ENCODE results near the gene OCLN.
"Not testable (repeated sequence)": the region's sequence is repeated elsewhere in the genome, so short reads cannot be mapped to it uniquely, and the experiment has no call there.

Gene OCLN

DNA sequence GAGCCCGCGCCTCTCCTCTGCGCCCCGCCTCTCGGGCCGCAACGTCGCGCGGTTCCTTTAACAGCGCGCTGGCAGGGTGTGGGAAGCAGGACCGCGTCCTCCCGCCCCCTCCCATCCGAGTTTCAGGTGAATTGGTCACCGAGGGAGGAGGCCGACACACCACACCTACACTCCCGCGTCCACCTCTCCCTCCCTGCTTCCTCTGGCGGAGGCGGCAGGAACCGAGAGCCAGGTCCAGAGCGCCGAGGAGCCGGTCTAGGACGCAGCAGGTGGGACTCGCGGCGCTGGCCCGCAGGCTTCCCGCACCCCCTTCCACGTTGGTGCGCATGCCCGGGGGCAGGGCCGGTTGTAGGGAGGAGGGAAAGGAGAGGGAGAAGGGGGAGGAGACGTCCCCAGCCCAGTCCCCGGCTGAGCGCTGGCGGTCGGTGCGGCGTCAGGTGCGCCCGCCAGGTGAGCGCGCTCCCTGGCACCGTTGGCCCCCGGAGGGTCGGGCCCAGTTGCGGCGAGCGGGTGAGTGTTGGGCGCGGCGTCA, at the start of gene OCLN:
OCLN (plus strand) TSS at position 400 of the 532 bp plus-strand sequence. CDS start 11,455 bp downstream, outside the sequence.
- H3K27ac ChIP-seq (ENCODE audit: low read length): peak within 1 kb of the TSS; percentile 48

DNA sequence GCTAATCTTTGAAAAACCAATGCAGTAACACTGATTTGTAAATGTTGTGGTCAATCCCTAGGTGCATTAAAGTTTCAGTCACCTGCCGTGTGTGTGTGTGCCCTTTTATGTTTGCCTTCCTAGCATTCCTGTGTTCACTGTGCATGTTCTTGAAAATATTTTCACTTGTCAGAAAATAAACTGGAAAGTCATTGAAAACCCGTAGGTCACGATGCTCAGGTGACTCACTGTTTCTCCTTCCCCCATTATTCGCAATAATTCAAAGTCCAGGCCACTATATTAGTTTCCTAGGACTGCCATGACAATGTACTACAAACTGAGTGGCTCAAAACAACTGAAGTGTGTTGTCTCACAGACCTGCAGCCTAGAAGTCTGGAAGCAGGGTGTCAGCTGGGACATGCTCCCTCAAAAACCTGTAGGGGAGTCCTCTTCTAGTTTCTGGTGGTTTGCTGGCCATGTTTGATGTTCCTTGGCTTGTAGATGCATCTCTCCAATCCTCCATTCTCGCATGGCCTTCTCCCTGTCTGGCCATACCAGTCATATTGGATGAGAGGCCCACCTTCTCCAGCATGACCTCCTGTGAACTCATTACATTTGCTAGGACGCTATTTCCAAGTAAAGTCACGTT, 48.3 kb upstream of the OCLN start:
- H3K27me3 ChIP-seq (ENCODE audit: insufficient read depth, low read length): no peaks in the 10 kb centered on the region
- no peak overlapping the region for H3K27ac ChIP-seq (ENCODE audit: low read length)
- peaks cover 12% of the 10 kb centered on the region for H3K36me3 ChIP-seq (ENCODE audit: insufficient read depth, low read depth, low read length)
- no peaks in the 10 kb centered on the region for H3K9me3 ChIP-seq (ENCODE audit: insufficient read depth, low read depth, low read length)
- no peaks in the 10 kb centered on the region for H3K4me1 ChIP-seq (ENCODE audit: insufficient read depth, low read length)
- no peak overlapping the region for H3K9ac ChIP-seq (ENCODE audit: low read depth, low read length)
- no peak overlapping the region for H3K4me3 ChIP-seq (ENCODE audit: low read length)

More for the DNA sequence above, at the start of gene OCLN:
- no peaks in the 10 kb centered on the region for H3K9me3 ChIP-seq (ENCODE audit: insufficient read depth, low read depth, low read length)
- H3K4me3 ChIP-seq (ENCODE audit: low read length): peak within 1 kb of the TSS; percentile 79
- H3K27me3 ChIP-seq (ENCODE audit: insufficient read depth, low read length): peaks cover 21% of the 10 kb centered on the region; the same call in 1 of the 2 replicates
- peak within 1 kb of the TSS; percentile 87 for H3K9ac ChIP-seq (ENCODE audit: low read depth, low read length)
- peaks cover 8% of the 10 kb centered on the region; the same call in 1 of the 2 replicates for H3K4me1 ChIP-seq (ENCODE audit: insufficient read depth, low read length)
- no peaks in the 10 kb centered on the region for H3K36me3 ChIP-seq (ENCODE audit: insufficient read depth, low read depth, low read length)

- Histone ChIP-seq H3K36me3 (ENCODE audit: insufficient read depth, low read depth, low read length) (no peaks in the 10 kb centered on the region), H3K27me3 (ENCODE audit: insufficient read depth, low read length) (no peaks in the 10 kb centered on the region), H3K9me3 (ENCODE audit: insufficient read depth, low read depth, low read length) (no peaks in the 10 kb centered on the region), H3K27ac (ENCODE audit: low read length) (no peak overlapping the region), H3K4me1 (ENCODE audit: insufficient read depth, low read length) (no peaks in the 10 kb centered on the region), H3K4me3 (ENCODE audit: low read length) (no peak overlapping the region), H3K9ac (ENCODE audit: low read depth, low read length) (no peak overlapping the region)
These were observed 43.1 kb upstream of the OCLN start for GRCh38 chr5:69449511-69449910.

DNA sequence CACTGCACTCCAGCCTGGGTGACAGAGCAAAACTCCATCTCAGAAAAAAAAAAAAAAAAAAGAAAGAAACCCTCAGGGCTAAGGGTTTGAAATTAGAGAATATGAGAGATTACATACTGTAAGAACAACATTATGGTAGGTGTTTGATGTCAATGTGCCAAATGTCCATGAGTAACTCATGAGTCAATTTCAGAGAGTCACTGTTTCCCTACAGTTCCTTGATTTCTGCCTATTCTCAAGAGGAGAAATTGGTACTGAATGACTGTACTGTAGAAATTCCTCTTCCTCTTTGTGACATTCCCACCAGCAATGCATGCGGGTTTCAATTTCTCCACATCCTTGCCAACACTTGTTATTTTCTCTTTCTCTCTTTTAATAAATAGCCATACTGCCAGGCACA, 42.5 kb upstream of the OCLN start:
- no peak overlapping the region for H3K27ac ChIP-seq (ENCODE audit: low read length)
- H3K4me1 ChIP-seq (ENCODE audit: insufficient read depth, low read length): no peaks in the 10 kb centered on the region

DNA sequence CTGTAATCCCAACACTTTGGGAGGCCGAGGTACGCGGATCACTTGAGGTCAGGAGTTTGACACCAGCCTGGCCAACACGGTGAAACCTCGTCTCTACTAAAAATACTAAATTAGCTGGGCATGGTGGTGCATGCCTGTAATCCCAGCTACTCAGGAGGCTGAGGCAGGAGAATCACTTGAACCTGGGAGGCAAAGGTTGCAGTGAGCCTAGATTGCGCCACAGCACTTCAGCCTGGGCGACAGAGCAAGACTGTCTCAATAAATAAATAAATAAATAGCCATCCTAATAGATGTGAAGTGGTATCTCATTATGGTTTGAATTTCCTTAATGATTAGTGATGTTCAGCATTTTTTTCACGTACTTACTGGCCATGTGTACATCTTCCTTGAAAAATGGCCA, 42.1 kb upstream of the OCLN start:
- H3K9me3 ChIP-seq (ENCODE audit: insufficient read depth, low read depth, low read length); H3K9ac ChIP-seq (ENCODE audit: low read depth, low read length); H3K36me3 ChIP-seq (ENCODE audit: insufficient read depth, low read depth, low read length); H3K27ac ChIP-seq (ENCODE audit: low read length); H3K27me3 ChIP-seq (ENCODE audit: insufficient read depth, low read length); H3K4me1 ChIP-seq (ENCODE audit: insufficient read depth, low read length); H3K4me3 ChIP-seq (ENCODE audit: low read length): not testable (repeated sequence)

More for the DNA sequence above, 42.5 kb upstream of the OCLN start:
- Histone ChIP-seq H3K27me3 (ENCODE audit: insufficient read depth, low read length) (no peaks in the 10 kb centered on the region), H3K9me3 (ENCODE audit: insufficient read depth, low read depth, low read length) (no peaks in the 10 kb centered on the region), H3K4me3 (ENCODE audit: low read length) (no peak overlapping the region), H3K36me3 (ENCODE audit: insufficient read depth, low read depth, low read length) (no peaks in the 10 kb centered on the region), H3K9ac (ENCODE audit: low read depth, low read length) (no peak overlapping the region)

GRCh38 chr5:69451941-69452647, 40.5 kb upstream of the OCLN start:
- Histone ChIP-seq H3K27me3 (ENCODE audit: insufficient read depth, low read length) (no peaks in the 10 kb centered on the region), H3K36me3 (ENCODE audit: insufficient read depth, low read depth, low read length) (no peaks in the 10 kb centered on the region), H3K4me1 (ENCODE audit: insufficient read depth, low read length) (no peaks in the 10 kb centered on the region), H3K9ac (ENCODE audit: low read depth, low read length) (no peak overlapping the region), H3K9me3 (ENCODE audit: insufficient read depth, low read depth, low read length) (no peaks in the 10 kb centered on the region), H3K4me3 (ENCODE audit: low read length) (no peak overlapping the region), H3K27ac (ENCODE audit: low read length) (no peak overlapping the region)

DNA sequence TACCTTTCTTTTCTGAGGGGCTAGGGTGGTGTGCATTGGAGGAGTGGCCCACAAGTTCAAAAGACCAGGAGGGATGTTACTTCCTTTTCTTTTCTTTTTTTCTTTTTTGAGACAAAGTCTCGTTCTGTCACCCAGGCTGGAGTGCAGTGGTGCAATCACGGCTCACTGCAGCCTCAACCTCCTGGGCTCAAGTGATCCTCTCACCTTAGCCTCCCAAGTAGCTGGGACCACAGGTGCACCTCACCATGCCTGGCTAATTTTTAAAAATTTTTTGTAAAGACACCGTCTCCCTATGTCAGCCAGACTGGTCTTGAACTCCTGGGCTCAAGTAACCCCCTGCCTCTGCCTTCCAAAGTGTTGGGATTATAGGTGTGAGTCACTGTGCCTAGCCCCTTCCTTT, 39.1 kb upstream of the OCLN start:
- not testable (repeated sequence) for H3K36me3 ChIP-seq (ENCODE audit: insufficient read depth, low read depth, low read length); H3K27ac ChIP-seq (ENCODE audit: low read length); H3K9ac ChIP-seq (ENCODE audit: low read depth, low read length); H3K4me1 ChIP-seq (ENCODE audit: insufficient read depth, low read length); H3K9me3 ChIP-seq (ENCODE audit: insufficient read depth, low read depth, low read length); H3K27me3 ChIP-seq (ENCODE audit: insufficient read depth, low read length); H3K4me3 ChIP-seq (ENCODE audit: low read length)

GRCh38 chr5:69454460-69455249, 37.9 kb upstream of the OCLN start:
- H3K4me1 ChIP-seq (ENCODE audit: insufficient read depth, low read length): no peaks in the 10 kb centered on the region
- no peaks in the 10 kb centered on the region for H3K27me3 ChIP-seq (ENCODE audit: insufficient read depth, low read length)
- H3K36me3 ChIP-seq (ENCODE audit: insufficient read depth, low read depth, low read length): no peaks in the 10 kb centered on the region
- no peak overlapping the region for H3K4me3 ChIP-seq (ENCODE audit: low read length)
- H3K9ac ChIP-seq (ENCODE audit: low read depth, low read length): no peak overlapping the region
- no peak overlapping the region for H3K27ac ChIP-seq (ENCODE audit: low read length)
- H3K9me3 ChIP-seq (ENCODE audit: insufficient read depth, low read depth, low read length): no peaks in the 10 kb centered on the region

DNA sequence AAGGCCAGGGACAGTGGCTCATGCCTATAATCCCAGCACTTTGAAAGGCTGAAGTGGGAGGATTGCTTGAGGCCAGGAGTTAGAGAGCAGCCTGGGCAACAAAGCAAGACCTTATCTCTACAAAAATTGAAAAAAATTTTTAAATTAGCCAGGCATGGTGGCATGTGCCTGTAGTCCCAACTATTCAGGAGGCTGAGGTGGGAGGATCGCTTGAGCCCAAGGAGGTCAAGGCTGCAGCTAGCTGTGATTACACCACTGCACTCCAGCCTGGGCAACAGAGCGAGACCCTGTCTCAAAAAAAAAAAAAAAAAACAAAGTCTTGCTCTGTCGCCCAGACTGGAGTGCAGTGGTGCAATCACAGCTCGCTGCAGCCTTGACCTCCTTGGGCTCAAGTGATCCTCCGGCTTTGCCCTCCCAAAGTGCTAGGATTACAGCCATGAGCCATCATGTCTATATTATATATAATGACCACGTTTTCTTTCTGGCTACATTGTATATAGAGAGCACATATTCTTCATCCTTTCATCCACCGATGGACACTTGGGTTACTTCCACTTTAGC, 37.1 kb upstream of the OCLN start:
- not testable (repeated sequence) for H3K27ac ChIP-seq (ENCODE audit: low read length); H3K27me3 ChIP-seq (ENCODE audit: insufficient read depth, low read length); H3K36me3 ChIP-seq (ENCODE audit: insufficient read depth, low read depth, low read length); H3K9me3 ChIP-seq (ENCODE audit: insufficient read depth, low read depth, low read length); H3K4me3 ChIP-seq (ENCODE audit: low read length); H3K4me1 ChIP-seq (ENCODE audit: insufficient read depth, low read length); H3K9ac ChIP-seq (ENCODE audit: low read depth, low read length)

DNA sequence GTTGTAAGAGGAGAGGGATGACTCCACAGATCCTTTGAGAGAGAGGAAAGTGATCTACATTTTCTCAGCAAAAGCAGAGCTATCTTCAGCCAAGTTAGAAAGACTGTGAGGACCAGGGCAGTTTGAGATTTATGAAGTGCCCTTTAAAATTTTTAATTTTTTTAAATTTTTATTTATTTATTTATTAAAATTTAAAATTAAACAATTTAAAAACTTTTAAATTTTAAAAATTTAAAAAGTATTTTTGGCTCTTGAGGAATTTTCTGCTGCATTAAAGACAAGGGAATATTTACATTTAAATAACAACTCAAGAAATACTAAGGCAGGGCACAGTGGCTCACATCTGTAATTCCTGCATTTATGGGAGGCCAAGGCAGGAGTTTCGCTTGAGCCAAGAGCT, 30.4 kb upstream of the OCLN start:
- no peaks in the 10 kb centered on the region for H3K9me3 ChIP-seq (ENCODE audit: insufficient read depth, low read depth, low read length)
- H3K4me3 ChIP-seq (ENCODE audit: low read length): no peak overlapping the region
- no peaks in the 10 kb centered on the region for H3K36me3 ChIP-seq (ENCODE audit: insufficient read depth, low read depth, low read length)
- H3K9ac ChIP-seq (ENCODE audit: low read depth, low read length): no peak overlapping the region
- no peaks in the 10 kb centered on the region for H3K27me3 ChIP-seq (ENCODE audit: insufficient read depth, low read length)
- H3K4me1 ChIP-seq (ENCODE audit: insufficient read depth, low read length): no peaks in the 10 kb centered on the region
- H3K27ac ChIP-seq (ENCODE audit: low read length): no peak overlapping the region

- not testable (repeated sequence) for H3K4me3 ChIP-seq (ENCODE audit: low read length); H3K9ac ChIP-seq (ENCODE audit: low read depth, low read length); H3K9me3 ChIP-seq (ENCODE audit: insufficient read depth, low read depth, low read length); H3K27ac ChIP-seq (ENCODE audit: low read length); H3K27me3 ChIP-seq (ENCODE audit: insufficient read depth, low read length); H3K36me3 ChIP-seq (ENCODE audit: insufficient read depth, low read depth, low read length); H3K4me1 ChIP-seq (ENCODE audit: insufficient read depth, low read length)
These were observed 26.2 kb upstream of the OCLN start for GRCh38 chr5:69466375-69466774.

All from iPS-20b (cell line).